ENCODE data around the gene PCP2. TPM values are rescaled to one million over a fixed set of nuclear protein-coding genes. Genes with fewer than 3 reads are reported as not detected.

The PCP2 gene
- total RNA-seq: 10 to 100 TPM in 1 of 2 donors, 1 to 10 TPM in 1; 3.6 to 19.5 TPM

DNA sequence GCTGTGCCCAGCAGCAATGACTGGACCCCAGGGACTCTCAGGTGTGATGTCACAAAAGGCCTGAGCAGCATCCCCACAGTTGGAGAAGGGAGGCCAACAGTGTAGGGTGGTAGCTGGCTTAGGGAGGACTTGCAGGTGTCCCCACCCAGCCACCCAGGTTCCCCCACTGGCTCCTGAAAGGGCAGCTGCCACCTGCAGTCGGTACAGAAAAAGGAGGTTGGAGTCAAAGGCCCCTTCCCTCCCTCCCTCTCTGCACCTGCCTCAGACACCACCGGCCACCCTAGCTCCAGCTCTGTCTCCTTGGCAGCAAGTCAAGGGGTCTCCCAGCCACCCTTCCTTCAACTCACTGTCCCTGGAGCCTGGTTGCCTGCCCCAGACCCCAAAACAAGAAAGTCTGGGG is at the start of gene PCP2:
TSS of gene PCP2 (minus strand) at position 22 of the 400 bp plus-strand sequence. CDS start 262 bp downstream, outside the sequence.
- H3K4me3 Mint-ChIP-seq: peak within 1 kb of the TSS; percentile 83
- ATAC-seq (replicated peaks): no peak
- H3K4me1 Mint-ChIP-seq: peaks cover 16% of the 10 kb centered on the region
- peak within 1 kb of the TSS; percentile 28 for H3K27ac Mint-ChIP-seq
- no peaks in the 10 kb centered on the region for H3K9me3 Mint-ChIP-seq
- no peaks in the 10 kb centered on the region for H3K27me3 Mint-ChIP-seq
- peaks cover 34% of the 10 kb centered on the region for H3K36me3 Mint-ChIP-seq (ENCODE audit: low read depth)

DNA sequence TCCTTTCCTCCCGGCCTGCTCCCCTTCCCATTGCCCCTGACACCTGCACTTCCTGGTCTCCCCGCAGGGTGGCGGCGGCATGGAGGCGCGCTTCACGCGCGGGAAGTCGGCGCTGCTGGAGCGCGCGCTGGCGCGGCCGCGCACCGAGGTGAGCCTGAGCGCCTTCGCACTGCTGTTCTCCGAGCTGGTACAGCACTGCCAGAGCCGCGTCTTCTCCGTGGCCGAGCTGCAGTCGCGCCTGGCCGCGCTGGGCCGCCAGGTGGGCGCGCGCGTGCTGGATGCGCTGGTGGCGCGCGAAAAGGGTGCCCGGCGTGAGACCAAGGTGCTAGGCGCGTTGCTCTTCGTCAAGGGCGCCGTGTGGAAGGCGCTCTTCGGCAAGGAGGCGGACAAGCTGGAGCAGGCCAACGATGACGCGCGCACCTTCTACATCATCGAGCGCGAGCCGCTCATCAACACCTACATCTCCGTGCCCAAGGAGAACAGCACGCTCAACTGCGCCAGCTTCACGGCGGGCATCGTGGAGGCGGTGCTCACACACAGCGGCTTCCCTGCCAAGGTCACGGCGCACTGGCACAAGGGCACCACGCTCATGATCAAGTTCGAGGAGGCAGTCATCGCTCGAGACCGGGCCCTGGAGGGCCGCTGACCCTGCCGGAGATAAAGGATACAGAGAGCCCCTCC is 48.8 kb upstream of the PCP2 start:
- ATAC-seq (replicated peaks): no peak
- H3K27ac Mint-ChIP-seq: peak overlapping the region; percentile 93
- no peaks in the 10 kb centered on the region for H3K9me3 Mint-ChIP-seq
- H3K27me3 Mint-ChIP-seq: peaks cover 3% of the 10 kb centered on the region
- peak overlapping the region; percentile 86 for H3K4me3 Mint-ChIP-seq
- peaks cover 39% of the 10 kb centered on the region for H3K36me3 Mint-ChIP-seq (ENCODE audit: low read depth)
- H3K4me1 Mint-ChIP-seq: peaks cover 10% of the 10 kb centered on the region

- Mint-ChIP-seq H3K9me3 (no peaks in the 10 kb centered on the region), H3K36me3 (ENCODE audit: low read depth) (peaks cover 39% of the 10 kb centered on the region), H3K27me3 (peaks cover 7% of the 10 kb centered on the region), H3K27ac (peak overlapping the region; percentile 93), H3K4me3 (peak overlapping the region; percentile 86), H3K4me1 (peaks cover 10% of the 10 kb centered on the region)
- peak; percentile 47 for ATAC-seq (replicated peaks)
Observed at GRCh38 chr19:7681340-7682174, 48.0 kb upstream of the PCP2 start.

DNA sequence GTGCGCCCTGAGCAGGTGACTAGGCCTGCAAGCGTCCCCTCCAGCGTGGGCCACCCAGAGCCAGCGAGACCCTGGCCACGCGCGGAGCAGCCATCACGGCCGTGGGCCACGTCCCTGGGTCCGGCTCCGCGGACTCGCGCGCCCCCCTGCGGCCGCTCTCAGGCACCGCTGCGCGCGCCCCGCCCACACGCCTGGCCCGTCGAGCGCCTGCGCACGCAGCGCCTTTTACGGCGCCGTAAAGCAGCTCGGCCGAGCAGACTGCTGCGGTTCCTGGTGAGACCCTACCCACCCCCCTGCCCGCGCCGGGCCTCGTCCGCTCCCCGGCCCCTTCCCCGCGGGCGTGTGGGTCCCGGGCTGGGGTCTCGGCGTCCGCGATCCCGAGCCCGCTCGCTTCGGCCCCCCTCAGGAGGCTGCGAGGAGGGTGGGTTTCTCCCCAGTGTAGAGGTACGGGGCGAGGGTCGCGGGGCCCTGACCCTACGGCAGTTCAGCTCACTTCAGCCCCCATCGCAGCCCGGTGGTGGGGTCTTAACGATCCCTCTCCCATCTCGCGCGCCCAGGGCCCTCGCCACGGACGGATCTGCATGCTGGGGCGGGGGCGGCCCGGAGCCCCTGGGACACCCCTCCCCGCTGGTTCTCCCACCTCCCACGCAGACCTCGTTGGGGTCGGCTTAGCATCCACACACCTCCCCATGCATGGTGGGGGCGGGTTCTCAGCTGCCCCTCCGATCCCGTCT is 47.3 kb upstream of the PCP2 start, which contains the start of gene TRAPPC5:
TSS of gene TRAPPC5 (plus strand) at position 228 of the 734 bp plus-strand sequence. CDS start 1,421 bp downstream, outside the sequence.
- Mint-ChIP-seq H3K4me1 (peaks cover 13% of the 10 kb centered on the region), H3K9me3 (no peaks in the 10 kb centered on the region), H3K27me3 (peaks cover 9% of the 10 kb centered on the region), H3K27ac (peak within 1 kb of the TSS; percentile 93), H3K36me3 (ENCODE audit: low read depth) (peaks cover 39% of the 10 kb centered on the region), H3K4me3 (peak within 1 kb of the TSS; percentile 86)
- peak; percentile 43 for ATAC-seq (replicated peaks)

- Mint-ChIP-seq H3K27ac (peak overlapping the region; percentile 86), H3K27me3 (peaks cover 11% of the 10 kb centered on the region), H3K9me3 (no peaks in the 10 kb centered on the region), H3K36me3 (ENCODE audit: low read depth) (peaks cover 33% of the 10 kb centered on the region), H3K4me3 (peak overlapping the region; percentile 65), H3K4me1 (peaks cover 15% of the 10 kb centered on the region)
- ATAC-seq (replicated peaks): no peak
Observed at GRCh38 chr19:7679771-7680605, 46.5 kb upstream of the PCP2 start.

GRCh38 chr19:7678971-7679751 is 45.6 kb upstream of the PCP2 start:
- H3K9me3 Mint-ChIP-seq: no peaks in the 10 kb centered on the region
- peaks cover 15% of the 10 kb centered on the region for H3K4me1 Mint-ChIP-seq
- peaks cover 11% of the 10 kb centered on the region for H3K27me3 Mint-ChIP-seq
- ATAC-seq (replicated peaks): peak; percentile 72
- H3K27ac Mint-ChIP-seq: peak overlapping the region; percentile 86
- H3K36me3 Mint-ChIP-seq (ENCODE audit: low read depth): peaks cover 30% of the 10 kb centered on the region
- peak overlapping the region; percentile 65 for H3K4me3 Mint-ChIP-seq

DNA sequence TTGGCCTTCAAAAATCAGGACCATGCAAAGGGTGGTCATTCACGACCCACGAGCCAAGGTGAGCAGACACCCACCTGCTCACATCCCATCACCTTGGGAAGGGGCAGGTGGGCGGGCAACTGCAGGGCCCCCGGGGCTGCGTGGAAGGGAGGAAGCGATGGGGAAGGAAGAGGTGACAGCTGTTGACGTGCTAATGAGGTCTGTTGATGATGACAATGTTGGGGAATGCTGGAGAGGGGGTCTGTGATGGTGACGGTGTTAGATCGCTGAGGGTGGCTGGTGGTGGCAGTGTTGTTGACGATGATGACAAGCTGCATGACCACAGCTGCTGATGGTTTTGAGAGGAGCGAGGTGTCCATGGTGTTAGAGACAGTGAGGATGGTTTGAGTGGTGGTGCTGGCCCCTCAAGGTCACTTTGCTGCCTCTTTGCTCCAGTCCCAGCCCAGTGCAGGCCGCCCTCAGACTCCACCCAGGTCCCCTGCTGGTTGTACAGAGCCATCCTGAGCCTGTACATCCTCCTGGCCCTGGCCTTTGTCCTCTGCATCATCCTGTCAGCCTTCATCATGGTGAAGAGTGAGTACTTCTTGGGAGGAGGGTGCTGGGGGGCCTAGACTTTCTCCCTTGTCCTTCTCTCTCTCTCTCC is 44.3 kb upstream of the PCP2 start:
- Mint-ChIP-seq H3K36me3 (ENCODE audit: low read depth) (peaks cover 16% of the 10 kb centered on the region), H3K4me3 (peak overlapping the region; percentile 32), H3K4me1 (peaks cover 15% of the 10 kb centered on the region), H3K9me3 (no peaks in the 10 kb centered on the region), H3K27ac (no peak overlapping the region), H3K27me3 (peaks cover 19% of the 10 kb centered on the region)
- ATAC-seq (replicated peaks): no peak

GRCh38 chr19:7676854-7677253 is 43.3 kb upstream of the PCP2 start, which contains the start of gene MCEMP1:
Gene MCEMP1 (plus strand): TSS chr19:7677090. CDS start chr19:7677121, 31 bp downstream.
- Mint-ChIP-seq H3K36me3 (ENCODE audit: low read depth) (peaks cover 9% of the 10 kb centered on the region), H3K27me3 (peaks cover 21% of the 10 kb centered on the region), H3K4me1 (peaks cover 15% of the 10 kb centered on the region), H3K4me3 (peak within 1 kb of the TSS; percentile 13), H3K9me3 (no peaks in the 10 kb centered on the region), H3K27ac (no peak within 1 kb of the TSS)
- ATAC-seq (replicated peaks): no peak

DNA sequence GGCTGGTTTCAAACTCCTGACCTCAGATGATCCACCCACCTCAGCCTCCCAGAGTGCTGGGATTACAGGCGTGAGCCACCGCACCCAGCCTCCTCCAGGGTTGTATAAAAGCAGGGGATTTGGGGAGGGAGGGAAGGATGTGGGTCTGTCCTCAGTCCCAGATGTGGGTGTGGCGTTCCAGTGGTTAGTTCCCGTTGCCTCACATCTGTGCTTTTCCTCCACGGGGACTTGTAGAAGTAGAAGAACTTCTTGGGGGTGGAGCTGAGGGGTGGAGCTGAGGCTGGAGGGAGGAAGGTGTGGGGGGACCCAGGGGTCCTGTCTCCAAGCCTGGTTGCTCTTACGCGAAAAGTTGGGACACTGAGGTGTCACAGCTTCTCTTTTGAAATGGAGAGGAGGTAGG is 42.9 kb upstream of the PCP2 start:
- peaks cover 23% of the 10 kb centered on the region for H3K27me3 Mint-ChIP-seq
- no peak for ATAC-seq (replicated peaks)
- H3K27ac Mint-ChIP-seq: no peak overlapping the region
- peaks cover 15% of the 10 kb centered on the region for H3K4me1 Mint-ChIP-seq
- H3K36me3 Mint-ChIP-seq (ENCODE audit: low read depth): peaks cover 4% of the 10 kb centered on the region
- H3K9me3 Mint-ChIP-seq: no peaks in the 10 kb centered on the region
- H3K4me3 Mint-ChIP-seq: peak overlapping the region; percentile 13

GRCh38 chr19:7674010-7675005 is 40.8 kb upstream of the PCP2 start:
- no peak overlapping the region for H3K27ac Mint-ChIP-seq
- H3K9me3 Mint-ChIP-seq: no peaks in the 10 kb centered on the region
- H3K4me3 Mint-ChIP-seq: no peak overlapping the region
- peak; percentile 30 for ATAC-seq (replicated peaks)
- H3K4me1 Mint-ChIP-seq: peaks cover 9% of the 10 kb centered on the region
- H3K27me3 Mint-ChIP-seq: peaks cover 27% of the 10 kb centered on the region
- H3K36me3 Mint-ChIP-seq (ENCODE audit: low read depth): no peaks in the 10 kb centered on the region

DNA sequence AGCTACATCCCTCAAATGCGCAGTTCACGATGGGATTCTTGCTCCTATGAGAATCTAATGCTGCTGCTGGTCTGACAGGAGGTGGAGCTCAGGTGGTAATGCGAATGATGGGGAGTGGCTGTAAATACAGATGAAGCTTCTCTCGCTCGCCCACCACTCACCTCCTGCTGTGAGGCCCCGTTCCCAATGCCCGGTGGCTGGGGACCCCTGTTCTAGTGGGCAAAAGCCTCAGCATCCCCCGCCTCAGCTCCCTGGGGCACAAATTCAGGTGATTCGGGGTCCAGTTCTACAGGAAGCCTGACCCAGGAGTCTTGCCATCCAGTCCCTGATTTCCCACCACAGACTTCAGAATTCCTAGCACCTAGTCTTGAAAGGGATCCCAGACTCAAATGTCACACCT is 39.0 kb upstream of the PCP2 start:
- Mint-ChIP-seq H3K9me3 (no peaks in the 10 kb centered on the region), H3K4me1 (peaks cover 5% of the 10 kb centered on the region), H3K4me3 (no peak overlapping the region), H3K36me3 (ENCODE audit: low read depth) (no peaks in the 10 kb centered on the region), H3K27me3 (peaks cover 27% of the 10 kb centered on the region), H3K27ac (no peak overlapping the region)
- ATAC-seq (replicated peaks): no peak

- Mint-ChIP-seq H3K9me3 (no peaks in the 10 kb centered on the region), H3K27me3 (peaks cover 24% of the 10 kb centered on the region), H3K36me3 (ENCODE audit: low read depth) (no peaks in the 10 kb centered on the region), H3K27ac (no peak overlapping the region), H3K4me1 (peaks cover 2% of the 10 kb centered on the region), H3K4me3 (peak overlapping the region; percentile 42)
- ATAC-seq (replicated peaks): no peak
Observed at GRCh38 chr19:7670790-7671189, 37.3 kb upstream of the PCP2 start.
